ENCODE results near the gene SEPTIN11. TPM values are rescaled to one million over a fixed set of nuclear protein-coding genes. Genes with fewer than 3 reads are reported as not detected.

SEPTIN11 gene
- total RNA-seq, 1 donor from 2014 or later: 149 TPM

DNA sequence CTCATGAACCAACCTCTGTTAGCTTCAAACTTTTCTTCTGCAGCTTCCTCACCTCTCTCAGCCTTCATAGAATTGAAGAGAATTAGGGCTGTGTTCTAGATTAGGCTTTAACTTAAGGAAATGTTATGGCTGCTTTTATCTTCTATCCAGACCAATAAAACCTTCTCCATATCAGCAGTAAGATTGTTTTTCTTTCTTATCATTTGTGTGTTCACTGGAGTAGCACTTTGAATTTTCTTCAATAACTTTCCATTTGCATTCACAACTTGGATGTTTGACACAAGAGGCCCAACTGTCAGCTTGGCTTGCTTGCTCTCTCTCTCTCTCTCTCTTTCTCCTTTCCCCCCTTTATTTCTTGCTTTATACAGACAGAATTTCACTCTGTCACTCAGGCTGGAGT, 28.8 kb upstream of the SEPTIN11 start:
- no peak for DNase-seq (ENCODE audit: extremely low spot score, unreplicated experiment)
- H3K4me3 Mint-ChIP-seq: no peak overlapping the region
- no peaks in the 10 kb centered on the region for H3K9me3 Mint-ChIP-seq
- H3K27ac Mint-ChIP-seq: no peak overlapping the region
- H3K27me3 Mint-ChIP-seq: no peaks in the 10 kb centered on the region
- H3K4me1 Mint-ChIP-seq (ENCODE audit: unreplicated experiment): no peaks in the 10 kb centered on the region
- H3K36me3 Mint-ChIP-seq: no peaks in the 10 kb centered on the region
- TF ChIP-seq, protein P1, sequence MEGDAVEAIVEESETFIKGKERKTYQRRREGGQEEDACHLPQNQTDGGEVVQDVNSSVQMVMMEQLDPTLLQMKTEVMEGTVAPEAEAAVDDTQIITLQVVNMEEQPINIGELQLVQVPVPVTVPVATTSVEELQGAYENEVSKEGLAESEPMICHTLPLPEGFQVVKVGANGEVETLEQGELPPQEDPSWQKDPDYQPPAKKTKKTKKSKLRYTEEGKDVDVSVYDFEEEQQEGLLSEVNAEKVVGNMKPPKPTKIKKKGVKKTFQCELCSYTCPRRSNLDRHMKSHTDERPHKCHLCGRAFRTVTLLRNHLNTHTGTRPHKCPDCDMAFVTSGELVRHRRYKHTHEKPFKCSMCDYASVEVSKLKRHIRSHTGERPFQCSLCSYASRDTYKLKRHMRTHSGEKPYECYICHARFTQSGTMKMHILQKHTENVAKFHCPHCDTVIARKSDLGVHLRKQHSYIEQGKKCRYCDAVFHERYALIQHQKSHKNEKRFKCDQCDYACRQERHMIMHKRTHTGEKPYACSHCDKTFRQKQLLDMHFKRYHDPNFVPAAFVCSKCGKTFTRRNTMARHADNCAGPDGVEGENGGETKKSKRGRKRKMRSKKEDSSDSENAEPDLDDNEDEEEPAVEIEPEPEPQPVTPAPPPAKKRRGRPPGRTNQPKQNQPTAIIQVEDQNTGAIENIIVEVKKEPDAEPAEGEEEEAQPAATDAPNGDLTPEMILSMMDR (conservative IDR thresholded peaks at IDR 0.05): no peak

DNA sequence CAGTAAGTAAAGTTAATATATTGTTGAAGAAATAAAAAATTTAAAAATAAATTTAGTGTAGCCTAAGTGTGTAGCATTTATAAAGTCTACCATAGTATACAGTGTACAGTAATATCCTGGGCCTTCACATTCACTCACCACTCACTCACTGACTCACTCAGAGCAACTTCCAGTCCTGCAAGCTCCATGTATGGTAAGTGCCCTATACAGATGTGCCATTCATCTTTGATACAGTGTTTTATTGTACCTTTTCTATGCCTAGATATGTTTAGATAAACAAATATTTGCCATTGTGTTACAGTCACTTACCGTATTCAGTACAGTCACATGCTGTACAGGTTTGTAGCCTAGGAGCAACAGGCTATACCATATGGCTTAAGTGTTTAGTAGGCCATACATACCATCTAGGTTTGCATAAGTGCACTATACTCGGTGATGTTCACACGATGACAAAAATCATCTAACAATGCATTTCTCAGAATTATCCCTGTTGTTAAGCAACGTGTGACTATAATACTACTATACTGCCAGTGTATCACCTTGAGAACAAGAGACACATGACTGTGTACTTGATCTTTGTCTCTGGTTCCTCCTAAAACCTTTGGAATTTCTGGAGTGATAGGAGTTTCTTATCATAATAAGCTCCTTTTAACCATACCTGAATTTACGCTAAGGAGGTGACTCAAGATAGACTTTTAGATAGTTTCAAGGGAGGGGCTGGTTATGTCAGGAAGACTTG, 25.8 kb upstream of the SEPTIN11 start:
- DNase-seq (ENCODE audit: extremely low spot score, unreplicated experiment): no peak
- H3K4me3 Mint-ChIP-seq: no peak overlapping the region
- no peaks in the 10 kb centered on the region for H3K36me3 Mint-ChIP-seq
- no peaks in the 10 kb centered on the region for H3K4me1 Mint-ChIP-seq (ENCODE audit: unreplicated experiment)
- H3K27ac Mint-ChIP-seq: no peak overlapping the region
- H3K9me3 Mint-ChIP-seq: no peaks in the 10 kb centered on the region
- H3K27me3 Mint-ChIP-seq: no peaks in the 10 kb centered on the region
- TF ChIP-seq, protein P1 (conservative IDR thresholded peaks at IDR 0.05): no peak

DNA sequence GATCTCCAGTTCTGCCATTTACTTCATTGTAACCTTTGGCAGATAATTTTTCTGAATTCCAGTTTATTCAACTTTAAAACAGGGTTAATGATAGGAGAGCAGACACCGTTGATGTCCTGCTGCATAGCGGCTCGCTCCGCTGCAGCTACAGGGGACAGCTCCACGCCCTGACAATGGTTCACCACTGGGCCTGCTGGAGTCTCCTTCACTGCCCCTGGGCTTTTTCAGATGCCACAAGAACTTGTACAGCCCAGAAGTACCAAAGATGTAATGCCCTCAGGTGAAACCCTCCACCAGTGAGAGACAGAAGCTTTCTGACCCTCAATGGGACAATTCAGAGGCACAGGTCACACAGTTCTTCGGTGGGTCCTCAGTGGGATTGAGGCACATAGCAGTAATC, 22.7 kb upstream of the SEPTIN11 start:
- Mint-ChIP-seq H3K4me1 (ENCODE audit: unreplicated experiment) (no peaks in the 10 kb centered on the region), H3K4me3 (no peak overlapping the region), H3K27me3 (no peaks in the 10 kb centered on the region), H3K9me3 (no peaks in the 10 kb centered on the region), H3K27ac (no peak overlapping the region), H3K36me3 (no peaks in the 10 kb centered on the region)
- no peak for DNase-seq (ENCODE audit: extremely low spot score, unreplicated experiment)
- TF ChIP-seq, protein P1 (conservative IDR thresholded peaks at IDR 0.05): no peak

DNA sequence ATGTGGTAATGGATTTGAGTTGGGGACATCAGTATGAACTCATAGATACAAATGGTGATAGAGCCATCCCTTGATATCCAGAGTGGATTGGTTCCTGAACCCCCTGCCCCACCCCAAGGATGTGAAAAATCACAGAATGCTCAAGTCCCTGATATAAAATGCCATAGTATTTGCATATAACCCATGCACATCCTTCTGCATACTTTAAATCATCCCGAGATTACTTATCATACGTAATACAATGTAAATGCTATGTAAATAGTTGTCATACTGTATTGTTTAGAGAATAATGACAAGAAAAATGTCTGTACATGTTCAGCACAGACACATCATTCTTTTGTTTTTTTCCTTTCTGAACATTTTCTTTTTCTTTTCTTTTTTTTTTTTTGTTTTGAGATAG, 18.9 kb upstream of the SEPTIN11 start:
- no peaks in the 10 kb centered on the region for H3K4me1 Mint-ChIP-seq (ENCODE audit: unreplicated experiment)
- TF ChIP-seq, protein P1 (conservative IDR thresholded peaks at IDR 0.05): no peak
- no peaks in the 10 kb centered on the region for H3K27me3 Mint-ChIP-seq
- H3K9me3 Mint-ChIP-seq: no peaks in the 10 kb centered on the region
- no peak for DNase-seq (ENCODE audit: extremely low spot score, unreplicated experiment)
- H3K36me3 Mint-ChIP-seq: no peaks in the 10 kb centered on the region
- no peak overlapping the region for H3K27ac Mint-ChIP-seq
- no peak overlapping the region for H3K4me3 Mint-ChIP-seq

DNA sequence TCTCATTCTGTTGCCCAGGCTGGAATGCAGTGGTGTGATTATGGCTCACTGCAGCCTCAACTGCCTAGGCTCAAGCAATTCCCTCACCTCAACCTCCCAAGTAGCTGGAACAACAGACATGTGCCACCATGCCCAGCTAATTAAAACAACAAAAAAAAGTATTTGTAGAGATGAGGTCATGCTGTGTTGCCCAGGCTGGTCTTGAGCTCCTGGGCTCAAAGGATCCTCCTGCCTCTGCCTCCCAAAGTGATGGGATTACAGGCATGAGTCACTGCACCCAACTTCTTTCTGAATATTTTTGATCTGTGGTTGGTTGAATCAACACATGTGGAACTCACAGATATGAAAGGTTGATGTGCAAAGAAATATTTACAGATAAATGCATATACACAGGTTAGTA, 18.5 kb upstream of the SEPTIN11 start:
- H3K27me3 Mint-ChIP-seq: no peaks in the 10 kb centered on the region
- H3K27ac Mint-ChIP-seq: no peak overlapping the region
- DNase-seq (ENCODE audit: extremely low spot score, unreplicated experiment): no peak
- no peaks in the 10 kb centered on the region for H3K4me1 Mint-ChIP-seq (ENCODE audit: unreplicated experiment)
- no peaks in the 10 kb centered on the region for H3K36me3 Mint-ChIP-seq
- H3K4me3 Mint-ChIP-seq: no peak overlapping the region
- TF ChIP-seq, protein P1 (conservative IDR thresholded peaks at IDR 0.05): no peak
- H3K9me3 Mint-ChIP-seq: no peaks in the 10 kb centered on the region
